ENCODE measurements around the gene TMEM204.

DNA sequence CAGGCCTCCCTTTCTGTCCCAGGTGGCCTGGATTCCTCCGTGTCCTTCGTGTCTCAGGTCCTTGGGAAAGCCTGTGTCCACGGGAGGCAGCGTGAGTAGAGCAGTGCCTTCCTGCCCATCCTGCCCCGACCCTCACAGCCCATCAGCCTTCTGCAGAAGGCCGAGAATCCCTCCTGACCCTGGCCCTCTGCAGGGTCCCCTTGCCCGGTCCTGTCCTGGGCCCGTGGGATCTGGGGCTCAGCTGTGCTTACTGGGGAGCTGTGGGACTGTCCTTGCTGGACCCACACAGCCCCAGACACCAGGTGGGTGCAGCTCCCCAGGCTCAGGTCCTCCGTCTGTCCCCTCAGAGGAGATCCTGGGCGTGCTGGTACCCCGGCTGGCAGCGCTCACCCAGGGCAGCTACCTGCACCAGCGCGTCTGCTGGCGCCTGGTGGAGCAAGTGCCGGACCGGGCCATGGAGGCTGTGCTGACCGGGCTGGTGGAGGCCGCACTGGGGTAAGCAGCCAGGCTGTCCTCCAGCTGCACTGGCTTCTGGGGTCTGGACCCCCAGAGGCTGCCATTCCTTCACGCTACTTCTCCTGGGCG lies 36.4 kb upstream of the TMEM204 start:
- TF ChIP-seq EP300 (IDR thresholded peaks at IDR 0.05; ENCODE audit: borderline replicate concordance) (no peak), RAD21 (IDR thresholded peaks at IDR 0.05; ENCODE audit: low read depth) (no peak), TAF1 (IDR thresholded peaks at IDR 0.05; ENCODE audit: low read depth) (no peak), CREB1 (IDR thresholded peaks at IDR 0.05; ENCODE audit: low read depth) (no peak), EGR1 (IDR thresholded peaks at IDR 0.05) (no peak), NFIC (IDR thresholded peaks at IDR 0.05) (no peak), TEAD4 (IDR thresholded peaks at IDR 0.05) (no peak), TCF12 (IDR thresholded peaks at IDR 0.05; ENCODE audit: low read depth) (no peak), CEBPB (IDR thresholded peaks at IDR 0.05) (no peak), YY1 (IDR thresholded peaks at IDR 0.05; ENCODE audit: low read depth) (no peak)
- TF ChIP-seq, protein P1, sequence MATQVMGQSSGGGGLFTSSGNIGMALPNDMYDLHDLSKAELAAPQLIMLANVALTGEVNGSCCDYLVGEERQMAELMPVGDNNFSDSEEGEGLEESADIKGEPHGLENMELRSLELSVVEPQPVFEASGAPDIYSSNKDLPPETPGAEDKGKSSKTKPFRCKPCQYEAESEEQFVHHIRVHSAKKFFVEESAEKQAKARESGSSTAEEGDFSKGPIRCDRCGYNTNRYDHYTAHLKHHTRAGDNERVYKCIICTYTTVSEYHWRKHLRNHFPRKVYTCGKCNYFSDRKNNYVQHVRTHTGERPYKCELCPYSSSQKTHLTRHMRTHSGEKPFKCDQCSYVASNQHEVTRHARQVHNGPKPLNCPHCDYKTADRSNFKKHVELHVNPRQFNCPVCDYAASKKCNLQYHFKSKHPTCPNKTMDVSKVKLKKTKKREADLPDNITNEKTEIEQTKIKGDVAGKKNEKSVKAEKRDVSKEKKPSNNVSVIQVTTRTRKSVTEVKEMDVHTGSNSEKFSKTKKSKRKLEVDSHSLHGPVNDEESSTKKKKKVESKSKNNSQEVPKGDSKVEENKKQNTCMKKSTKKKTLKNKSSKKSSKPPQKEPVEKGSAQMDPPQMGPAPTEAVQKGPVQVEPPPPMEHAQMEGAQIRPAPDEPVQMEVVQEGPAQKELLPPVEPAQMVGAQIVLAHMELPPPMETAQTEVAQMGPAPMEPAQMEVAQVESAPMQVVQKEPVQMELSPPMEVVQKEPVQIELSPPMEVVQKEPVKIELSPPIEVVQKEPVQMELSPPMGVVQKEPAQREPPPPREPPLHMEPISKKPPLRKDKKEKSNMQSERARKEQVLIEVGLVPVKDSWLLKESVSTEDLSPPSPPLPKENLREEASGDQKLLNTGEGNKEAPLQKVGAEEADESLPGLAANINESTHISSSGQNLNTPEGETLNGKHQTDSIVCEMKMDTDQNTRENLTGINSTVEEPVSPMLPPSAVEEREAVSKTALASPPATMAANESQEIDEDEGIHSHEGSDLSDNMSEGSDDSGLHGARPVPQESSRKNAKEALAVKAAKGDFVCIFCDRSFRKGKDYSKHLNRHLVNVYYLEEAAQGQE (IDR thresholded peaks at IDR 0.05; ENCODE audit: low read depth) = no peak

All from Ishikawa (cell line).